Kidney (tissue), 14 donors: Measurements from ENCODE around the gene BTBD7. TPM values are rescaled to one million over a fixed set of nuclear protein-coding genes. Genes with fewer than 3 reads are reported as not detected.

Experiments
- DNase-seq, 5 donors: peaks; one replicate each; pipeline ENCODE4 v3.0.0-alpha.2; 2013 to 2020
- FAIRE-seq: peaks from 2 replicates; lab custom pipeline; 2012; peaks lifted over from hg19 to GRCh38; lab: Jason Lieb, UNC
- H3K27ac ChIP-seq, 2 donors: one replicate each; pipeline ENCODE4 v1.7.0; 2013; ENCODE audit warnings: low read depth in 2 of 2, low read length in 2 of 2, inconsistent platforms in 1 of 2
- H3K27me3 ChIP-seq: one replicate; pipeline ENCODE4 v1.7.1; 2013; ENCODE audit warnings: low read length, inconsistent platforms; ENCODE audit not compliant: control insufficient read depth, insufficient read depth
- H3K36me3 ChIP-seq, 3 donors: one replicate each; pipeline versions ENCODE4 v1.7.0 to v1.7.1; 2013; ENCODE audit warnings: low read length in 3 of 3, control low read depth in 1 of 3, inconsistent platforms in 1 of 3; ENCODE audit not compliant: insufficient read depth in 3 of 3, control insufficient read depth in 2 of 3
- H3K4me1 ChIP-seq, 3 donors: one replicate each; pipeline versions ENCODE4 v1.7.0 to v1.7.1; 2013; ENCODE audit warnings: low read length in 3 of 3, inconsistent platforms in 1 of 3, low read depth in 1 of 3; ENCODE audit not compliant: control insufficient read depth in 2 of 3, insufficient read depth in 2 of 3
- H3K4me3 ChIP-seq, 3 donors: one replicate each; pipeline versions ENCODE4 v1.7.0 to v1.8.1; 2013; ENCODE audit warnings: low read length in 3 of 3, control low read depth in 1 of 3, inconsistent platforms in 1 of 3
- H3K9ac ChIP-seq, 3 donors: one replicate each; pipeline versions ENCODE4 v1.7.0 to v1.7.1; 2013; ENCODE audit warnings: low read length in 3 of 3, control low read depth in 1 of 3, inconsistent platforms in 1 of 3
- H3K9me3 ChIP-seq, 3 donors: one replicate each; pipeline versions ENCODE4 v1.7.0 to v1.7.1; 2013; ENCODE audit warnings: low read length in 3 of 3, control low read depth in 1 of 3, inconsistent platforms in 1 of 3; ENCODE audit not compliant: control insufficient read depth in 2 of 3, insufficient read depth in 1 of 3
- CTCF ChIP-seq: IDR thresholded peaks from 3 replicates; pipeline ENCODE4 v1.5.1; 2012; ENCODE audit warnings: mild to moderate bottlenecking, moderate library complexity, borderline replicate concordance; ENCODE audit not compliant: insufficient read depth; ENCODE audit errors: extremely low read depth
- intact Hi-C: fragments of 100-400 bp; cut with DNase I; formaldehyde crosslinking; loops from one replicate; pipeline ENCODE4 v1.11.1; 2022
- polyA plus RNA-seq: library from polyadenylated mRNA; stranded (reverse); fragments of 350-450 nt; fragmentation: Illumina TruSeq; extraction: RNeasy Lipid Tissue Mini Kit (QIAGEN cat#74804); gene quantifications from one replicate; pipeline ENCODE4 v1.2.3, GENCODE V29; 2014; ENCODE audit warnings: low read depth, low replicate concordance; ENCODE audit not compliant: insufficient read depth
- total RNA-seq: library from RNA; stranded (reverse); fragmentation: NEBNext Ultra II Directional; extraction: Animal tissue kit (Norgen Biotek cat#: 25700); gene quantifications from one replicate; pipeline ENCODE4 v1.2.1, GENCODE V29; 2021
- donor health status: control.
- donor health status: control.
- donor health status: control.
- donor health status: control.
- donor health status: control.
- donor health status: DM: yes; HTN: yes; CAD: no.
- donor health status: Normal renal cell carcinoma (clear cell type).

BTBD7 gene
- total and polyA plus RNA-seq, 2 donors from 2014 or later, result 10.3 to 78.2 TPM

GRCh38 chr14:93308686-93309345, 24.0 kb downstream of the BTBD7 start:
- H3K27ac ChIP-seq, result no peak overlapping the region
- H3K9me3 ChIP-seq, result no peaks in the 10 kb centered on the region
- intact Hi-C loops, result no loop called here
- no peak for FAIRE-seq
- H3K4me3 ChIP-seq, result no peak overlapping the region
- peaks cover 0 to 21% (median 9%) of the 10 kb centered on the region in 3 donors for H3K4me1 ChIP-seq
- no peaks in the 10 kb centered on the region for H3K36me3 ChIP-seq
- DNase-seq, result no peak
- no peaks in the 10 kb centered on the region for H3K27me3 ChIP-seq
- TF ChIP-seq CTCF, result no peak
- H3K9ac ChIP-seq, result no peak overlapping the region

GRCh38 chr14:93306812-93307211, 26.0 kb downstream of the BTBD7 start:
- Histone ChIP-seq H3K4me3 (no peak overlapping the region), H3K9me3 (no peaks in the 10 kb centered on the region), H3K4me1 (peaks cover 0 to 22% (median 9%) of the 10 kb centered on the region in 3 donors), H3K36me3 (no peaks in the 10 kb centered on the region), H3K9ac (no peak overlapping the region), H3K27ac (no peak overlapping the region), H3K27me3 (no peaks in the 10 kb centered on the region)
- DNase-seq (no peak), FAIRE-seq (no peak)
- intact Hi-C loops, result no loop called here
- no peak for TF ChIP-seq CTCF

- intact Hi-C loops, result no loop called here
- no peak for TF ChIP-seq CTCF
- H3K27ac ChIP-seq, result peak overlapping the region in 1 of 2 donors; percentile 7
- FAIRE-seq (no peak), DNase-seq (no peak)
- no peak overlapping the region for H3K4me3 ChIP-seq
- H3K27me3 ChIP-seq, result no peaks in the 10 kb centered on the region
- no peaks in the 10 kb centered on the region for H3K36me3 ChIP-seq
- peaks cover 0 to 19% (median 9%) of the 10 kb centered on the region in 3 donors for H3K4me1 ChIP-seq
- H3K9me3 ChIP-seq, result no peaks in the 10 kb centered on the region
- no peak overlapping the region for H3K9ac ChIP-seq
These were observed 27.0 kb downstream of the BTBD7 start for GRCh38 chr14:93305725-93306418.
